GM23338 (cell line): ENCODE measurements around the gene CLIC3. TPM values are rescaled to one million over a fixed set of nuclear protein-coding genes. Genes with fewer than 3 reads are reported as not detected.

Source experiments
- ATAC-seq: fragments of 200-7000 bp; cut with Tn5 transposase; 3 replicates; pipeline ENCODE4 v1.9.1; 2020
- DNase-seq: peaks from one replicate; pipeline ENCODE4 v3.0.0-alpha.2; 2015; ENCODE audit warnings: low spot score
- H2AFZ ChIP-seq: fragments of 200-600 bp; sonication (generic); 2 replicates; pipeline ENCODE4 v1.8.0; 2016; ENCODE audit warnings: antibody characterized with exemption, mild to moderate bottlenecking, moderate library complexity
- H3F3A ChIP-seq: fragments of 200-600 bp; sonication (generic); replicated peaks from 2 replicates; pipeline ENCODE4 v1.8.0; 2017; ENCODE audit warnings: antibody characterized with exemption, mixed run types, low read depth
- H3K27ac ChIP-seq: fragments of 200-600 bp; sonication (generic); 2 replicates; pipeline ENCODE4 v1.6.1; 2016; ENCODE audit warnings: low read depth
- H3K27me3 ChIP-seq: fragments of 200-600 bp; sonication (generic); 2 replicates; pipeline ENCODE4 v1.8.0; 2016; ENCODE audit warnings: mild to moderate bottlenecking, mixed run types, moderate library complexity; ENCODE audit not compliant: insufficient read depth
- H3K36me3 ChIP-seq: fragments of 200-600 bp; sonication (generic); 2 replicates; pipeline ENCODE4 v1.8.0; 2016; ENCODE audit warnings: mild to moderate bottlenecking; ENCODE audit not compliant: insufficient read depth
- H3K4me1 ChIP-seq: fragments of 200-600 bp; sonication (generic); 2 replicates; pipeline ENCODE4 v1.8.0; 2016; ENCODE audit warnings: mild to moderate bottlenecking, moderate library complexity; ENCODE audit not compliant: insufficient read depth
- H3K4me2 ChIP-seq: fragments of 200-600 bp; sonication (generic); 2 replicates; pipeline ENCODE4 v1.7.1; 2017; ENCODE audit warnings: mixed run types
- H3K4me3 ChIP-seq: fragments of 200-600 bp; sonication (generic); 2 replicates; pipeline ENCODE4 v1.6.1; 2016; ENCODE audit warnings: mixed run types
- H3K79me2 ChIP-seq: fragments of 200-600 bp; sonication (generic); replicated peaks from 2 replicates; pipeline ENCODE4 v1.8.0; 2017; ENCODE audit warnings: mild to moderate bottlenecking; ENCODE audit not compliant: insufficient read depth
- H3K9me2 ChIP-seq: fragments of 200-600 bp; sonication (generic); 2 replicates; pipeline ENCODE4 v1.8.0; 2017; ENCODE audit not compliant: insufficient read depth
- H4K20me1 ChIP-seq: fragments of 200-600 bp; sonication (generic); replicated peaks from 2 replicates; pipeline ENCODE4 v1.8.0; 2017; ENCODE audit warnings: mild to moderate bottlenecking; ENCODE audit not compliant: insufficient read depth
- H3K27ac Mint-ChIP-seq: 2 replicates; pipeline ENCODE4 v1.8.0; 2020; ENCODE audit warnings: inconsistent platforms, mild to moderate bottlenecking, moderate library complexity, mixed read lengths
- H3K27me3 Mint-ChIP-seq: 3 replicates; pipeline ENCODE4 v1.8.0; 2022; ENCODE audit warnings: low read depth, mild to moderate bottlenecking, moderate library complexity, mixed read lengths, inconsistent platforms; ENCODE audit not compliant: insufficient read depth, poor library complexity
- H3K36me3 Mint-ChIP-seq: 3 replicates; pipeline ENCODE4 v1.8.0; 2021; ENCODE audit warnings: low read depth, mild to moderate bottlenecking, inconsistent platforms, moderate library complexity, mixed read lengths
- H3K4me1 Mint-ChIP-seq: 3 replicates; pipeline ENCODE4 v1.8.0; 2020; ENCODE audit warnings: mild to moderate bottlenecking, inconsistent platforms, mixed read lengths
- H3K4me3 Mint-ChIP-seq: 3 replicates; pipeline ENCODE4 v1.8.0; 2021; ENCODE audit warnings: moderate library complexity, mild to moderate bottlenecking, inconsistent platforms, mixed read lengths
- H3K9me3 Mint-ChIP-seq: 3 replicates; pipeline ENCODE4 v1.8.0; 2020; ENCODE audit warnings: moderate library complexity, mild to moderate bottlenecking, inconsistent platforms, mixed read lengths
- CREB1 ChIP-seq: fragments of 250-450 bp; sonication (Bioruptor Pico); IDR thresholded peaks from 2 replicates; pipeline ENCODE4 v1.5.0; 2020; ENCODE audit warnings: low read depth, mild to moderate bottlenecking, moderate library complexity
- CTCF ChIP-seq, 2 experiments: fragments of 200-600 bp in 1 of 2; sonication (generic) in 1 of 2; conservative IDR thresholded peaks; 2 replicates each; pipeline versions ENCODE4 v1.5.1 to v1.6.1; 2016 to 2017; ENCODE audit warnings: antibody characterized with exemption in 2 of 2, low read depth in 2 of 2, mild to moderate bottlenecking in 2 of 2, moderate library complexity in 1 of 2
- ETS1 ChIP-seq: IDR thresholded peaks from 2 replicates; pipeline ENCODE4 v1.6.1; 2016; ENCODE audit warnings: antibody characterized with exemption
- EZH2phosphoT487 ChIP-seq: fragments of 200-600 bp; sonication (generic); IDR thresholded peaks from one replicate; pipeline ENCODE4 v1.8.1; 2018; ENCODE audit warnings: antibody characterized with exemption; ENCODE audit not compliant: unreplicated experiment
- JUNB ChIP-seq: IDR thresholded peaks from one replicate; pipeline ENCODE4 v1.6.1; 2016; ENCODE audit warnings: antibody characterized with exemption; ENCODE audit not compliant: unreplicated experiment
- NANOG ChIP-seq: IDR thresholded peaks from 2 replicates; pipeline ENCODE4 v1.6.1; 2016; ENCODE audit warnings: antibody characterized with exemption, borderline replicate concordance
- REST ChIP-seq: IDR thresholded peaks from one replicate; pipeline ENCODE4 v1.6.1; 2018; ENCODE audit warnings: antibody characterized with exemption; ENCODE audit not compliant: unreplicated experiment
- STAT1 ChIP-seq: IDR thresholded peaks from one replicate; pipeline ENCODE4 v1.6.1; 2016; ENCODE audit warnings: antibody characterized with exemption; ENCODE audit not compliant: unreplicated experiment
- ZNF331 ChIP-seq: fragments of 250-450 bp; sonication (Bioruptor Pico); IDR thresholded peaks from 2 replicates; pipeline ENCODE4 v1.5.0; 2020; ENCODE audit warnings: low read depth, mild to moderate bottlenecking, moderate library complexity
- ZNF462 ChIP-seq: fragments of 250-450 bp; sonication (Bioruptor Pico); IDR thresholded peaks from 2 replicates; pipeline ENCODE4 v1.5.0; 2020; ENCODE audit warnings: mild to moderate bottlenecking, moderate library complexity
- polyA plus RNA-seq: library from polyadenylated mRNA; unstranded; fragments of >200 nt; fragmentation: Nextera tagmentation; extraction: Ambion mirVana; gene quantifications from 2 replicates; pipeline ENCODE4 v1.2.1, GENCODE V29; 2016
- total RNA-seq: library from RNA; depleted of rRNA; stranded (reverse); fragments of >200 nt; shearing (Covaris generic); gene quantifications from 2 replicates; pipeline ENCODE4 v1.2.3, GENCODE V29; 2014

The CLIC3 gene
- total and polyA plus RNA-seq, 2 experiments from 2014 or later, result 0.53 to 0.56 TPM

- no peak for TF ChIP-seq ZNF462 (CRISPR knock-in tag)
- no peak for TF ChIP-seq NANOG
- TF ChIP-seq EZH2phosphoT487, result no peak
- no peak for TF ChIP-seq CREB1 (CRISPR knock-in tag)
- no peak for TF ChIP-seq ZNF331 (CRISPR knock-in tag)
Measured at GRCh38 chr9:137034709-137035506, 38.5 kb upstream of the CLIC3 start (continued).

- Histone ChIP-seq H4K20me1 (no peaks in the 10 kb centered on the region), H2AFZ (no peak overlapping the region), H3K4me1 (no peaks in the 10 kb centered on the region), H3K27ac (no peak overlapping the region), H3K9me2 (no peaks in the 10 kb centered on the region), H3F3A (0 out of 2 replicates have a peak, but pooled peaks cover 3% of the 10 kb centered on the region), H3K27me3 (peaks cover 1% of the 10 kb centered on the region), H3K36me3 (no peaks in the 10 kb centered on the region), H3K4me3 (no peak overlapping the region), H3K79me2 (no peaks in the 10 kb centered on the region), H3K4me2 (no peak overlapping the region)
- DNase-seq, result no peak
- Mint-ChIP-seq H3K4me3 (no peak overlapping the region), H3K27me3 (peaks cover 16% of the 10 kb centered on the region), H3K27ac (no peak overlapping the region), H3K4me1 (no peaks in the 10 kb centered on the region; the same call in 2 of the 3 replicates), H3K36me3 (no peaks in the 10 kb centered on the region; the same call in 2 of the 3 replicates), H3K9me3 (no peaks in the 10 kb centered on the region)
- ATAC-seq, result no peak
- no peak for TF ChIP-seq CTCF (conservative IDR thresholded peaks at IDR 0.05; ENCODE audit: low read depth in 2 of 2)
- no peak for TF ChIP-seq JUNB
- no peak for TF ChIP-seq ETS1
- no peak for TF ChIP-seq STAT1
- TF ChIP-seq EZH2phosphoT487, result no peak
- no peak for TF ChIP-seq ZNF331 (CRISPR knock-in tag)
- no peak for TF ChIP-seq REST
Measured at GRCh38 chr9:137034039-137034708, 37.8 kb upstream of the CLIC3 start.
